K562 (cell line): Measurements from ENCODE around the gene SPDEF. TPM values are rescaled to one million over a fixed set of nuclear protein-coding genes. Genes with fewer than 3 reads are reported as not detected.
A peak's percentile ranks its signal among the peaks of the same experiment; 100 is the strongest.

Experiments used
- ATAC-seq: fragments of 200-7000 bp; cut with Tn5 transposase; 3 replicates; pipeline ENCODE4 v1.9.1; 2020; ENCODE audit warnings: moderate library complexity
- BruUV-seq: library from RNA; stranded (reverse); fragments of 400-500 nt; replicated peaks from 2 replicates; lab custom pipeline; 2021; lab: Mats Ljungman, UMichigan
- CTCF ChIA-PET: fragments of 300-600 bp; formaldehyde crosslinking; extraction: SDS; loops from one replicate; lab custom pipeline; 2021; ENCODE audit warnings: low intra/inter-chr PET ratio; lab: Yijun Ruan, JAX
- POLR2A ChIA-PET: fragments of 300-600, 350-650 bp; sonication (Branson Sonifier 250); formaldehyde crosslinking; extraction: SDS; loops from one replicate; lab custom pipeline; 2021; ENCODE audit warnings: antibody characterized with exemption, inconsistent platforms; lab: Yijun Ruan, JAX
- DNase-seq, 4 experiments: peaks; one replicate each; pipeline versions ENCODE4 v3.0.0 to v3.0.0-alpha.2; 2011 to 2018; ENCODE audit warnings: low spot score in 3 of 4, mixed read lengths in 3 of 4; ENCODE audit errors: extremely low read depth in 1 of 4
- FAIRE-seq: peaks from 2 replicates; lab custom pipeline; 2011; peaks lifted over from hg19 to GRCh38; lab: Jason Lieb, UNC
- H2AFZ ChIP-seq: 2 replicates; pipeline ENCODE4 v1.6.0; 2011; ENCODE audit warnings: low read depth, low read length, control low read depth, inconsistent platforms
- H3K27ac ChIP-seq: fragments of 200-600 bp; 3 replicates; pipeline ENCODE4 v1.8.0; 2011; ENCODE audit warnings: low read depth, mild to moderate bottlenecking, control low read depth, inconsistent platforms, low read length, moderate library complexity, mixed read lengths; ENCODE audit errors: extremely low read depth
- H3K27me3 ChIP-seq, 2 experiments: fragments of 300-600 bp in 1 of 2; 2 replicates in 1 of 2; 3 replicates in 1 of 2; pipeline versions ENCODE4 v1.6.0 to v1.8.0; 2011; ENCODE audit warnings: inconsistent platforms in 2 of 2, low read length in 2 of 2, mild to moderate bottlenecking in 1 of 2, mixed read lengths in 1 of 2, moderate library complexity in 1 of 2; ENCODE audit not compliant: control insufficient read depth in 2 of 2, insufficient read depth in 2 of 2
- H3K36me3 ChIP-seq: fragments of 300-600 bp; 3 replicates; pipeline ENCODE4 v1.8.0; 2011; ENCODE audit warnings: mild to moderate bottlenecking, low read length, inconsistent platforms; ENCODE audit not compliant: control insufficient read depth, insufficient read depth
- H3K4me1 ChIP-seq, 2 experiments: fragments of 200-600 bp in 1 of 2; replicated peaks in 1 of 2; 2 replicates in 1 of 2; 3 replicates in 1 of 2; pipeline versions ENCODE4 v1.5.1 to v1.8.0; 2011; ENCODE audit warnings: inconsistent platforms in 2 of 2, low read length in 2 of 2, mild to moderate bottlenecking in 1 of 2, mixed read lengths in 1 of 2, moderate library complexity in 1 of 2; ENCODE audit not compliant: control insufficient read depth in 2 of 2, insufficient read depth in 2 of 2
- H3K4me2 ChIP-seq: 2 replicates; pipeline ENCODE4 v1.6.1; 2011; ENCODE audit warnings: low read length, control low read depth, inconsistent platforms, mixed read lengths; ENCODE audit not compliant: insufficient read depth
- H3K4me3 ChIP-seq: fragments of 200-600 bp; sonication (generic), shearing (Covaris generic); 2 replicates; pipeline ENCODE4 v1.5.1; 2016; ENCODE audit warnings: control low read depth, inconsistent platforms
- H3K79me2 ChIP-seq: fragments of 200-600 bp; 3 replicates; pipeline ENCODE4 v1.8.0; 2011; ENCODE audit warnings: low read length, inconsistent platforms; ENCODE audit not compliant: control insufficient read depth, insufficient read depth
- H3K9ac ChIP-seq, 2 experiments: 2 replicates each; pipeline versions ENCODE4 v1.6.0 to v1.6.1; 2011; ENCODE audit warnings: low read depth in 2 of 2, low read length in 2 of 2, control low read depth in 1 of 2, inconsistent platforms in 1 of 2, mild to moderate bottlenecking in 1 of 2, mixed read lengths in 1 of 2; ENCODE audit not compliant: insufficient read depth in 1 of 2
- H3K9me1 ChIP-seq: one replicate; pipeline ENCODE4 v1.6.0; 2011; ENCODE audit warnings: inconsistent platforms, mild to moderate bottlenecking, low read length, moderate library complexity; ENCODE audit not compliant: control insufficient read depth, insufficient read depth
- H3K9me3 ChIP-seq: replicated peaks from 2 replicates; pipeline ENCODE4 v1.5.1; 2011; ENCODE audit warnings: low read depth, low read length, inconsistent platforms; ENCODE audit not compliant: control insufficient read depth, insufficient read depth
- H4K20me1 ChIP-seq: replicated peaks from 2 replicates; pipeline ENCODE4 v1.6.1; 2011; ENCODE audit warnings: low read length, inconsistent platforms, mixed read lengths; ENCODE audit not compliant: control insufficient read depth, insufficient read depth
- STAT5A ChIP-seq: IDR thresholded peaks from 2 replicates; pipeline ENCODE4 v1.6.1; 2012; ENCODE audit warnings: low read length, inconsistent platforms, borderline replicate concordance
- TAF1 ChIP-seq: IDR thresholded peaks from 2 replicates; pipeline ENCODE4 v1.6.1; 2011; ENCODE audit warnings: mild to moderate bottlenecking, low read length, moderate library complexity; ENCODE audit not compliant: insufficient read depth, control insufficient read depth, severe bottlenecking; ENCODE audit errors: extremely low read depth
- ZNF449 ChIP-seq: fragments of 250-450 bp; sonication (Bioruptor Pico); IDR thresholded peaks from 2 replicates; pipeline ENCODE4 v1.8.0; 2022; ENCODE audit warnings: moderate library complexity, mild to moderate bottlenecking, inconsistent platforms
- WGBS: fragments of 100-300 bp; shearing (Covaris generic); methylation state at CpG from one replicate; pipeline ENCODE4 v1.1.6; 2016; ENCODE audit warnings: low coverage, mixed read lengths; ENCODE audit not compliant: insufficient coverage; ENCODE audit errors: missing lambda C conversion rate; 5-methylcytosine and 5-hydroxymethylcytosine counted together
- in situ Hi-C: fragments of 300-500 bp; cut with MboI; formaldehyde crosslinking; loops from 4 replicates; pipeline ENCODE4 v1.15.0; 2018; ENCODE audit warnings: inconsistent platforms, mixed read lengths
- intact Hi-C: fragments of 100-400 bp; cut with micrococcal nuclease; formaldehyde crosslinking; loops from 2 replicates; pipeline ENCODE4 v1.14.2; 2022
- polyA plus RNA-seq, 8 experiments: library from polyadenylated mRNA; depleted of rRNA in 4 of 8; stranded (reverse) in 5 of 8; unstranded in 3 of 8; fragments of >200 nt; fragmentation: Nextera tagmentation in 2 of 8; fragmentation: Illumina TruSeq in 1 of 8; extraction: Ambion mirVana in 2 of 8; extraction: Trizol in 1 of 8; gene quantifications; 2 replicates each; pipeline versions ENCODE4 v1.2.1 to v1.2.3, GENCODE V29; 2011 to 2014; ENCODE audit warnings: inconsistent platforms in 1 of 8, missing spikeins in 1 of 8
- total RNA-seq, 7 experiments: library from RNA; depleted of rRNA in 6 of 7; stranded (reverse); fragments of >200 nt in 6 of 7; fragmentation: Illumina TruSeq in 2 of 7; extraction: Trizol in 2 of 7; gene quantifications; 2 replicates each; pipeline versions ENCODE4 v1.2.1 to v1.2.3, GENCODE V29; 2011 to 2021; ENCODE audit warnings: low replicate concordance in 1 of 7

The SPDEF gene
- total and polyA plus RNA-seq, 9 of the 15 experiments (the other 6 are each of a cell fraction or from before 2014, with no cell fraction given): 0.04 to 0.12 (median 0.11) TPM; not detected in 5

DNA sequence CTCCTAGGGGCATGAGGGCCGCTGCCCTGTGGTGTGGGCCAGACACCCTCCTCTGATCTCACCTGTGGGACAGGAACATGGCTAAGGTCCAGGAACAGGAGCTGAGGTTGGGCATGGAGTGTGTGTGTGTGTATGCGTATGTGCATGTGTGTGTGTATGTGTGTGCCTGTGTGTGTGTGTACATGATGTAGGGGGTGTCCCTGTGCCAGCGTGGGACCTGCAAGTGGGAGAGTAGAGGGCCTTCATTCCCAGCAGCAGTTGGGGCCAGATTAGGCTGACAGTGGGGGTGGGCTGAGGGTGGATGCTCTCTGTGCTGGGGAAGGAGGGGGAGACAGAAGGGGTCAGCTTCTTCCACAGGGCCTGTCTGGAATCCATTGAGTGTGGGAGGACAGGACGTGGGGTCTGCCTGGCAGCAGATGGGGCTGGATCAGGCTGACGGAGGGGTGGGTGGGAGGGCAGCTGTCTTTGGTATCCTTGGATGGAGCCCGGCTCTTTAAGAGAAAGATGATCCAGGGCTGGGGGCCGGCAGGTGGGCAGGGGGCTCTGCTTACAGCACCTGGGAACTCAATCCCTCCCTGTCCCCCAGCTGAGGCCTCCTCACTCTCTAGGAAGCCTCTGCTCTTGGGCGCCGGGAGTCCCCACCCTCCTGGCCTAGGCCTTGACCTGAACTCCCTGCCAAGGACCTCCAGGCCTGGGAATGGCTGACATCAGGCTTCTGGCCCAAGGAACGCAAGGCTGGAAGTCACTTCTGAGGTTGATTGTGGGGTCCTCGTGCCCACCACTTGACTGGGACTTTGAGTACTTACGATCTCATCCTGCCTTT, 44.0 kb downstream of the SPDEF start:
- DNase-seq (no peak), ATAC-seq (no peak), FAIRE-seq (no peak)
- H3K9me3 ChIP-seq: no peaks in the 10 kb centered on the region
- intact Hi-C loops: no loop called here
- in situ Hi-C loops: no loop called here
- no peaks in the 10 kb centered on the region for H3K27me3 ChIP-seq
- no peaks in the 10 kb centered on the region for H3K79me2 ChIP-seq
- H3K4me1 ChIP-seq: peaks cover 12 to 35% of the 10 kb centered on the region in 2 experiments; a peak in 4 of 5 replicates
- ChIA-PET POLR2A (interaction anchor here (0.6 to 1.3 kb wide), 5 partner anchors 10 to 18 kb away, joined by 3 to 6 read pairs (median 4); no protein-coding TSS in a partner anchor), CTCF (no interaction called here)
- no TSS peak for BruUV-seq
- no peaks in the 10 kb centered on the region for H4K20me1 ChIP-seq
- no peak overlapping the region for H3K4me3 ChIP-seq
- H2AFZ ChIP-seq: peak overlapping the region; percentile 10
- H3K4me2 ChIP-seq: no peak overlapping the region
- H3K27ac ChIP-seq: no peak overlapping the region
- no peak overlapping the region for H3K9ac ChIP-seq
- TF ChIP-seq ZNF449 (no peak), TAF1 (no peak), STAT5A (no peak)
- peaks cover 4% of the 10 kb centered on the region for H3K9me1 ChIP-seq
- WGBS: 31% methylated on average over 10 of the region's 12 CpGs
- H3K36me3 ChIP-seq: no peaks in the 10 kb centered on the region
